Stimulated activated naive CD4-positive, alpha-beta T cell (primary cell): ENCODE measurements around the gene URAD.
A peak's percentile ranks its signal among the peaks of the same experiment; 100 is the strongest.

Experiments used
- DNase-seq, 6 experiments: peaks; one replicate each; lab custom pipeline; 2025; lab: John Stamatoyannopoulos, UW

Gene URAD

GRCh38 chr13:27956576-27957300, 31.8 kb downstream of the URAD start:
- no peak for DNase-seq

- no peak for DNase-seq
These were observed 33.4 kb downstream of the URAD start for GRCh38 chr13:27955014-27955591.

GRCh38 chr13:27954406-27954851, 34.1 kb downstream of the URAD start:
- no peak for DNase-seq

- peak in 5 of 6 experiments; percentile 11 to 55 (median 30) for DNase-seq
These were observed 34.7 kb downstream of the URAD start for GRCh38 chr13:27953676-27954405.

GRCh38 chr13:27952876-27953675, 35.4 kb downstream of the URAD start:
- no peak for DNase-seq

- no peak for DNase-seq
These were observed 45.5 kb downstream of the URAD start for GRCh38 chr13:27942972-27943371.

GRCh38 chr13:27933580-27934328, 54.7 kb downstream of the URAD start:
- DNase-seq = no peak

GRCh38 chr13:27933118-27933517, 55.4 kb downstream of the URAD start:
- no peak for DNase-seq

GRCh38 chr13:27929868-27930267, 58.6 kb downstream of the URAD start:
- DNase-seq = no peak

- no peak for DNase-seq
These were observed 59.4 kb downstream of the URAD start for GRCh38 chr13:27928805-27929753.

- no peak for DNase-seq
These were observed 60.1 kb downstream of the URAD start for GRCh38 chr13:27928353-27928804.
